ENCODE results near the gene ABCB1.

ABCB1 gene

DNA sequence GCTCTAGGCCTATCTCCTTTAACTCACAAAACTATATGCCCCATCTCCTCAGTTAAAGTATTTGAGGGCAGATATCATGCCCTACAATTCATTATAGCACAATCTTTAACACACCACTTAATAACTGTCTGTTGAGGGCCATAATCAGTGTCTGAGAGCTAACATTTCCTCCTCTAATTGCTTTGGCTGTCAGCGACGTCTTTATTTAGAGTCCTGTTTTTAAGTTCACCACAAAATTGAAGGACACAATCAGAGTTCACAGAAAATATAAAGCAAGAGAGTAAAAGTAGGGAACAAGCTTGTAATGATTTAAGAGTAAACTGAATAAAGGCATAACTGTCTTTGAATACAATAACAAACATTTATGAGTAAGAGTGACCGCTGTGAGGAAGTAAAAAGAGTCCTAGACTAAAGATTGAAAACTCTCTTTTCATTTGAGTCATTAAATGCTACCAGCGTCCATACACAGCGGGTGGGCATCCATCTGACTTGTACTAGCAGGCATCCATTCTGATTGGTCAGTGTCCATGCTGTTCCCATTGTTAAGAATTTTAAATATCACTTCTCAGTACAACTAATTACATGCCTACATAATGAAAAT, 86.8 kb downstream of the ABCB1 start:
- Histone ChIP-seq H3K36me3 (ENCODE audit: control insufficient read depth, insufficient read depth, low read length) (no peaks in the 10 kb centered on the region), H3K4me3 (ENCODE audit: low read depth, low read length) (no peak overlapping the region), H3K4me1 (ENCODE audit: control insufficient read depth, insufficient read depth, low read length) (peaks cover 9% of the 10 kb centered on the region; the same call in 1 of the 2 replicates), H3K27me3 (ENCODE audit: control insufficient read depth, insufficient read depth, low read length) (no peaks in the 10 kb centered on the region), H3K9me3 (ENCODE audit: control insufficient read depth, insufficient read depth, low read length) (no peaks in the 10 kb centered on the region), H3K9ac (ENCODE audit: low read depth, low read length) (no peak overlapping the region), H3K27ac (ENCODE audit: low read depth, low read length) (no peak overlapping the region)

DNA sequence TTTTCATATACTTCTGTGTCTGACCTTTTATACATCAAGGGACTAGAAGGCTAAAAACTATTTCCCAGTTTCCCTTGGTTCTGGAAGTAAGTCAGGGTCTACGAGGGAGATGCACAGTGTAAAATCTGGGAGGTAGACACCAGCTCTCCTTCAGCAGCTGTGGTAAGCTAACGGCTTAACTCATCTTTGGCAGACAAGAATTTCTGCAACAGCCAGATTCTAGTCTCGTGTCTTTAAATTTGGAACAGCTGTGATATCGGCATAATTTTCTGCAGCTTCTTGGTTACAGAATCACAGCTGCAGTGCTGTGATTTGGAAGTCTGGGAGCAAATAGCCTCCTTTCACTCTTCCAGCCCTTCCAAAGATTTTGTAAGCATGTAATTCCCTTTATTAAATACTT, 87.8 kb downstream of the ABCB1 start:
- H3K27ac ChIP-seq (ENCODE audit: low read depth, low read length) = no peak overlapping the region
- H3K9ac ChIP-seq (ENCODE audit: low read depth, low read length) = no peak overlapping the region
- H3K4me1 ChIP-seq (ENCODE audit: control insufficient read depth, insufficient read depth, low read length) = peaks cover 9% of the 10 kb centered on the region; the same call in 1 of the 2 replicates
- no peak overlapping the region for H3K4me3 ChIP-seq (ENCODE audit: low read depth, low read length)
- H3K36me3 ChIP-seq (ENCODE audit: control insufficient read depth, insufficient read depth, low read length) = no peaks in the 10 kb centered on the region
- H3K9me3 ChIP-seq (ENCODE audit: control insufficient read depth, insufficient read depth, low read length) = no peaks in the 10 kb centered on the region
- H3K27me3 ChIP-seq (ENCODE audit: control insufficient read depth, insufficient read depth, low read length) = no peaks in the 10 kb centered on the region

DNA sequence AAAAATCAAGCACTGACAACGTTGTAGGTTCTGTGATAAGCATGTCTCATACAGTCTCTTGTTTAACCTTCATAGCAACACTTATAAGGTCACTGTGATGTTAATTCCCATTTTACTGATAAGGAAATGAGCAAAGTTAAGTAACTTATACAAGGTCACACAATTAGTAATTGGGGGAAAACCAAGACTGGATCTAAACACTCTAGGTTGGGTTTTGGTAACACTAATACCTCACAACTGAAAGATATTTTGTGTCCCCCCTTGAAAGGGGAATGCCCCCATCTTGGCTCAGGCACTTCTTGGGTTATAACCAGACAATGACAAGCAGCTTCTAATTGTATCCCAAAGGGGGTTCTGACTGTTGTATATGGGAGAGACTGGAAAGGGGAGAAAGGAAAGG, 89.2 kb downstream of the ABCB1 start:
- Histone ChIP-seq H3K27me3 (ENCODE audit: control insufficient read depth, insufficient read depth, low read length) (no peaks in the 10 kb centered on the region), H3K27ac (ENCODE audit: low read depth, low read length) (no peak overlapping the region), H3K4me3 (ENCODE audit: low read depth, low read length) (no peak overlapping the region), H3K36me3 (ENCODE audit: control insufficient read depth, insufficient read depth, low read length) (no peaks in the 10 kb centered on the region), H3K9me3 (ENCODE audit: control insufficient read depth, insufficient read depth, low read length) (no peaks in the 10 kb centered on the region), H3K4me1 (ENCODE audit: control insufficient read depth, insufficient read depth, low read length) (peaks cover 9% of the 10 kb centered on the region; the same call in 1 of the 2 replicates), H3K9ac (ENCODE audit: low read depth, low read length) (no peak overlapping the region)

DNA sequence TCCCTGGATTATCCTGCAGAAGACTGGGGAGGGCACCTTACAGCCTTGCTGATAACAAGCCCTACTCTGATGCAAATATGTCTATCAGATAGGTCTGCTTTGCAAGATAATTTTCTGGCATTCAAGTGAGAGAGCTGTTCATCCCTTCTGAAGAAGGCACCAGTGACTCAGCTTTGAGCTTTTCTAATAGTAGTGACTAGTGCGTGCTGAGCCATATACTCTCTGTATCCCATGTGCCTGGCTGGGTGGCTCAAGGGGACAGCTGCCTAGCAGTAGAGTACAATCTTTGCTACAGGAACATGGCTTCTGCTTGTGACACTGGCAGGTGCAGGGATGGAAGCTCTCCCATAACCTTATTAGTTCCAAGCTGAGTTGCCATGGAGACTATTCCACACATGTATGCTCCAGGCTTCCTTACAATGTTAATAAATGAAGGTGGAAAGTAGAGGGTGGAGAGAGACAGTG, 90.2 kb downstream of the ABCB1 start:
- Histone ChIP-seq H3K9ac (ENCODE audit: low read depth, low read length) (no peak overlapping the region), H3K4me1 (ENCODE audit: control insufficient read depth, insufficient read depth, low read length) (peaks cover 9% of the 10 kb centered on the region; the same call in 1 of the 2 replicates), H3K9me3 (ENCODE audit: control insufficient read depth, insufficient read depth, low read length) (no peaks in the 10 kb centered on the region), H3K4me3 (ENCODE audit: low read depth, low read length) (no peak overlapping the region), H3K27me3 (ENCODE audit: control insufficient read depth, insufficient read depth, low read length) (no peaks in the 10 kb centered on the region), H3K27ac (ENCODE audit: low read depth, low read length) (no peak overlapping the region), H3K36me3 (ENCODE audit: control insufficient read depth, insufficient read depth, low read length) (no peaks in the 10 kb centered on the region)

DNA sequence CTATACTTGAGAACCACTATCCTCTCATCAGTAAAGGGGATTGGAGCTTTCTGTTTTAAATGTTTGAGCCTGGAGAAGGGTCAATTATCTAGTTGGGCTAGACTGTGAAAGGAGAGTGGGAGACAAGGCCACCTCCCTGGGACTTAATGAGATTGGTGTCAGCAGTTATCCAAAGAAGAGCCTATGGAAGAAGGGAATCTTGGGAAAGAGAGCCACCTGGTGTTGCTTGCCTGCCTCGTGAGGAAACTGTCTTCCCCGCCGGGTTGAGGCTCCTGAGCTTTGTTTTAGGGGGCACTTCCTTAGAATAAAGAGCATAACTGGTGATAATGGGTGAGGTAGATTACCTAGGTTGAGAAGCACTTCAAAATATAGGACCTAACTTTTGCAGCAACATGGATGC, 93.2 kb downstream of the ABCB1 start:
- Histone ChIP-seq H3K9me3 (ENCODE audit: control insufficient read depth, insufficient read depth, low read length) (no peaks in the 10 kb centered on the region), H3K27me3 (ENCODE audit: control insufficient read depth, insufficient read depth, low read length) (no peaks in the 10 kb centered on the region), H3K9ac (ENCODE audit: low read depth, low read length) (no peak overlapping the region), H3K36me3 (ENCODE audit: control insufficient read depth, insufficient read depth, low read length) (no peaks in the 10 kb centered on the region), H3K27ac (ENCODE audit: low read depth, low read length) (no peak overlapping the region), H3K4me1 (ENCODE audit: control insufficient read depth, insufficient read depth, low read length) (peaks cover 3% of the 10 kb centered on the region; the same call in 1 of the 2 replicates), H3K4me3 (ENCODE audit: low read depth, low read length) (no peak overlapping the region)

DNA sequence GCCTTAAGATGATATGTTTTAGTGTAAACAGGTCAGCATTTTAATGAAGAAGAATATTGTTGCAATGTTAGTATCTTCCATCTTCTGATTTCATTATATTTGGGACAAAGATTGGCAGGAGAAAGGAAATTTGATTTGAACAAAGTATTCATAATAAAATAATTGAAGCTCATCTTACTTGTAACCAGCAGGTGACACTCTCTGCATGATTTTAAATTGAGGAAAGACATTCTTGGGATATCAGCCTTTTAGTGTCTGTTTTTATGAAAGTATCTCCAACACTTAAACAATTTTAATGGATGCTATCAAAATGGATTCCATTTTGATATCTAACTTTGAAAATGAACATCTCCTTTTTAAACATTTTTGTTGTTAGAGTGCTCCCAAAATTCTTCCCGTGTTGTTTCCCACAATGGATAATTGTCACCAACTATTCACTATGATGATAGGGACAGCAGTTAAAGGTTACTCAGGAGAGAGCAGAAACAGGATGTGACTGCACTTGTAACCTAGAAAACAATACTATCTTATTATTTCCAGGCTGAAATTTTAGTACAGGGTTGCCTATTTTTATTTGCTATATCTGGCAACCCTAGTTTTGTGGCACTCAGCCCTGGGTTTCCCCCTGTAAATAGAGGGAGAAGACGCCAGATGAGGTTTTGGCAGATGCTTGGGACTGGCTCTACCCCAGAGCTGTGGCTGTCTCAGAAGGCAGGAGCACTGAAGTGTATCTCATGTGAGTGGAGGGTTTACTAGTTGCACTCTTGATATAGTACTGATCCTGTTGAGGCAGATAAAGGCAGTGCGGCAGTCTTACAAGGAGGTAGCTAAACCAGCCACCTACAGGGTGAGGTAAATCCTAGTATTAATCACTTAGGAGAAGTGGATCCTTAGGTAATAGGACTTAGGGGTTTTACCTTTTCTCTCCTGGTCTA, 94.2 kb downstream of the ABCB1 start:
- no peaks in the 10 kb centered on the region for H3K36me3 ChIP-seq (ENCODE audit: control insufficient read depth, insufficient read depth, low read length)
- H3K4me1 ChIP-seq (ENCODE audit: control insufficient read depth, insufficient read depth, low read length) = 0 out of 2 replicates have a peak, but pooled peaks cover 3% of the 10 kb centered on the region
- no peak overlapping the region for H3K4me3 ChIP-seq (ENCODE audit: low read depth, low read length)
- no peaks in the 10 kb centered on the region for H3K27me3 ChIP-seq (ENCODE audit: control insufficient read depth, insufficient read depth, low read length)
- no peaks in the 10 kb centered on the region for H3K9me3 ChIP-seq (ENCODE audit: control insufficient read depth, insufficient read depth, low read length)
- H3K27ac ChIP-seq (ENCODE audit: low read depth, low read length) = no peak overlapping the region
- no peak overlapping the region for H3K9ac ChIP-seq (ENCODE audit: low read depth, low read length)

DNA sequence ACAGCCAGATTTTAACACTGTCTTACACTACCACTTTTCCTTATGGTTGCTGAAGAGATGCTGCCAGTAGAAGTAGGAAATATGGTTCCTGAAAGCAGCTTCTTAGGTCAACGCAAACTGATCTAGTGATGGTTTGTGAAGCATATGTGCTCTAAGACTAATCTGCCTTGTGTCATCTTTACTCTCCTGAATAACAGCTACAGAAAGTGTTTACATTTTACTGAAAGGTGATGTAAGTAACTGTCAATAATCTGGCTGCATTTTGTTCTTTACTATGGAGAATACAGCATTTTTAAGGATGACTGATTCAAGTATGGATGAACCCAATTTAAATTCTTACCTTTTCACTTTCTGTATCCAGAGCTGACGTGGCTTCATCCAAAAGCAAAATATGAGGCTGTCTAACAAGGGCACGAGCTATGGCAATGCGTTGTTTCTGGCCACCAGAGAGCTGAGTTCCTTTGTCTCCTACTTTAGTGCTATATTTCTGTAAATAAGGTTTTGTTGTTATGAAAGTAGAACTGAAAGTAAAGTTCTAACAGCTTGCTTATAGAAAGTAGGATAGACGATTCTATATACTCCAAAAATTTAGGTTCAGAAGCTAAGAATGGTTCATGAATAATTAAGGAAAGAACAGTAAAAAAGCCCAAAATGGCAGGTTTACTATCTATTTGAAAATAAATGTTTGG, 95.0 kb downstream of the ABCB1 start:
- Histone ChIP-seq H3K27ac (ENCODE audit: low read depth, low read length) (no peak overlapping the region), H3K36me3 (ENCODE audit: control insufficient read depth, insufficient read depth, low read length) (no peaks in the 10 kb centered on the region), H3K9ac (ENCODE audit: low read depth, low read length) (no peak overlapping the region), H3K27me3 (ENCODE audit: control insufficient read depth, insufficient read depth, low read length) (no peaks in the 10 kb centered on the region), H3K9me3 (ENCODE audit: control insufficient read depth, insufficient read depth, low read length) (no peaks in the 10 kb centered on the region), H3K4me3 (ENCODE audit: low read depth, low read length) (no peak overlapping the region), H3K4me1 (ENCODE audit: control insufficient read depth, insufficient read depth, low read length) (no peaks in the 10 kb centered on the region)

DNA sequence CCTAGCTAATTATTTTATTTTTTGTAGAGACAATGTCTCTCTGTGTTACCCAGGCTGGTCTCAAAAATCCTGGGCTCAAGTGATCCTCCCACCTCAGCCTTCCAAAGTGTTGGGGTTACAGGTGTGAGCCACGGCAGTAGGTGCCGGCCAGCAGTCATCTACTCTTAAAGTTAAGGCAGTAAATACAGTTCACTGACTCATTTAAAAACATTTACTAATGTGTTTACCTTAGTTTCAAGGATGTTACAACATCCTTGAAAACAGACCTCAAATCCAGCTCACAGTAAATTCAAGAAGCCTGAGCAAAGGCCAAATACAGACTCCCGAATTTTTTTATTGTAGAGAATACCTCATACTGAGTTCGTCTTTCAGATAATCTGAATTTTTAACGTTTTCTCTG, 95.6 kb downstream of the ABCB1 start:
- no peaks in the 10 kb centered on the region for H3K4me1 ChIP-seq (ENCODE audit: control insufficient read depth, insufficient read depth, low read length)
- H3K36me3 ChIP-seq (ENCODE audit: control insufficient read depth, insufficient read depth, low read length) = no peaks in the 10 kb centered on the region
- no peak overlapping the region for H3K4me3 ChIP-seq (ENCODE audit: low read depth, low read length)
- no peaks in the 10 kb centered on the region for H3K9me3 ChIP-seq (ENCODE audit: control insufficient read depth, insufficient read depth, low read length)
- H3K9ac ChIP-seq (ENCODE audit: low read depth, low read length) = no peak overlapping the region
- no peaks in the 10 kb centered on the region for H3K27me3 ChIP-seq (ENCODE audit: control insufficient read depth, insufficient read depth, low read length)
- H3K27ac ChIP-seq (ENCODE audit: low read depth, low read length) = no peak overlapping the region

DNA sequence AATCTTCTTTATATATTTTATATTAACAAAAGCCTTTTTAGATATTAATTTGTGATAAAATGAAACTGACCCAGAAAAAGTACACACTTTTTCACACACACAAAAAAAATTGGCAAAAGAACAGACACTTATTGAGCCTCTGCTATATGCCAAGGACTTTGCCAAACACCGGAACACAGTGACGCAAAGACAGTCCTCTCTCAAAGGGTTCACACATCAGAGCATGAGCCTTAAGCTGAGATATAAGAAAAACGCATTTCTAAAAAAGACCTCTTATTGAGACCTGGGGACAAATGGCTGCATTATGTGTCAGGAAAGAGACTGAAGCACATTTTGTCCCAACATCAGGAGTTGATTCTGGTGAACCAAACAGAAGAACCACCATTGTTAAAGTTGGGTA, 101.2 kb downstream of the ABCB1 start:
- Histone ChIP-seq H3K36me3 (ENCODE audit: control insufficient read depth, insufficient read depth, low read length) (no peaks in the 10 kb centered on the region), H3K27ac (ENCODE audit: low read depth, low read length) (no peak overlapping the region), H3K27me3 (ENCODE audit: control insufficient read depth, insufficient read depth, low read length) (no peaks in the 10 kb centered on the region)

DNA sequence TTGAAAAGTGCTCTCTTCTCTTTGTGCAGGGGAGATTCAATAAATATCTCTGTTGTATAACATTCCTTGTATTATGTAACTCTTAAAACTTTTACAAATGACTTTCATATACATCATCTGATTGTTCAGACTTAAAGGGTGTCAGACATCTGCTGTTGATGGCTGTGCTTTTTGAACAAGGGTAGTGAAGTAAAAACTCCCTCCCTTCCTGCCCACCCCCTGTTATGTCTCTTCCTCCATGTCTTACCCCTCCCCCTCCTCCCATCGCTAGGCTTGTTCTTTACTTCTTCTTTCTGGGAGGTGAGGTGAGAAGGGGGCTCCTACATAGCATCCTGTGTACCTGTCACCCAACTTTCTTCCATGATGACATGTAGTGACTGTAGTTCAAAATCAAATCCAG, 101.8 kb downstream of the ABCB1 start:
- no peaks in the 10 kb centered on the region for H3K36me3 ChIP-seq (ENCODE audit: control insufficient read depth, insufficient read depth, low read length)
- H3K4me1 ChIP-seq (ENCODE audit: control insufficient read depth, insufficient read depth, low read length) = no peaks in the 10 kb centered on the region
- no peaks in the 10 kb centered on the region for H3K27me3 ChIP-seq (ENCODE audit: control insufficient read depth, insufficient read depth, low read length)
- H3K27ac ChIP-seq (ENCODE audit: low read depth, low read length) = no peak overlapping the region
- H3K4me3 ChIP-seq (ENCODE audit: low read depth, low read length) = no peak overlapping the region
- no peak overlapping the region for H3K9ac ChIP-seq (ENCODE audit: low read depth, low read length)
- H3K9me3 ChIP-seq (ENCODE audit: control insufficient read depth, insufficient read depth, low read length) = no peaks in the 10 kb centered on the region

More for the DNA sequence above, 101.2 kb downstream of the ABCB1 start:
- H3K4me3 ChIP-seq (ENCODE audit: low read depth, low read length) = no peak overlapping the region
- H3K9ac ChIP-seq (ENCODE audit: low read depth, low read length) = no peak overlapping the region
- H3K9me3 ChIP-seq (ENCODE audit: control insufficient read depth, insufficient read depth, low read length) = no peaks in the 10 kb centered on the region
- H3K4me1 ChIP-seq (ENCODE audit: control insufficient read depth, insufficient read depth, low read length) = no peaks in the 10 kb centered on the region

DNA sequence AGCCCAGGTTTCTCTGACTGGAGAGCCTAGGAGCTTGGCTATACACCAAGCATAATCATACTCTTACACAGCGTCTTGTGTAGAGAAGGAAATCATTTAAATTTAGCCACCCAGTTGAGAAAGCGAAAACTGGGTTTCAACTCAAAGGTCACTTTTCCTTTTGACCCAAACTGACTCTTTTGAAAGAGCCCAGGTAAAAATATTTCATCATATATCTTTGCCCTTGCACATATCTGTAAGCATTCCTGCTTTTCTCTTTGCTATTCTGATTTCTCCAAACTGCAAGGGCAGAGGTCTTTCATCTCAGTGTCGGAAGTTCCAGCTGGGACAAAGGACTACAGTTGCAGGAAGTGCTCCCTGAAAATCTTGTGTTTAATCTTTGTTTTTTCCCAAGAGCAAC, 103.2 kb downstream of the ABCB1 start:
- no peaks in the 10 kb centered on the region for H3K27me3 ChIP-seq (ENCODE audit: control insufficient read depth, insufficient read depth, low read length)
- no peak overlapping the region for H3K9ac ChIP-seq (ENCODE audit: low read depth, low read length)
- no peak overlapping the region for H3K4me3 ChIP-seq (ENCODE audit: low read depth, low read length)
- H3K36me3 ChIP-seq (ENCODE audit: control insufficient read depth, insufficient read depth, low read length) = no peaks in the 10 kb centered on the region
- no peaks in the 10 kb centered on the region for H3K9me3 ChIP-seq (ENCODE audit: control insufficient read depth, insufficient read depth, low read length)
- no peaks in the 10 kb centered on the region for H3K4me1 ChIP-seq (ENCODE audit: control insufficient read depth, insufficient read depth, low read length)
- no peak overlapping the region for H3K27ac ChIP-seq (ENCODE audit: low read depth, low read length)
